Measurements from ENCODE around the gene SKI. TPM values are rescaled to one million over a fixed set of nuclear protein-coding genes. Genes with fewer than 3 reads are reported as not detected.
A peak's percentile ranks its signal among the peaks of the same experiment; 100 is the strongest.

Gene SKI
- total and polyA plus RNA-seq, 9 of the 15 experiments (the other 6 are each of a cell fraction or from before 2014, with no cell fraction given) = 0.10 to 60.5 (median 4.6) TPM

- TF ChIP-seq NCOA2 (IDR thresholded peaks at IDR 0.05; ENCODE audit: partially characterized antibody in 2 of 2) = no peak
- peak; percentile 46 to 56 for TF ChIP-seq MNT (conservative IDR thresholded peaks at IDR 0.05)
- TF ChIP-seq TEAD4 (IDR thresholded peaks at IDR 0.05; ENCODE audit: low read length) = no peak
- no peak for TF ChIP-seq TEAD4 (CRISPR knock-in tag; IDR thresholded peaks at IDR 0.05; ENCODE audit: borderline replicate concordance)
- 0 out of 2 replicates have a peak, but pooled peaks have one; percentile 28 for TF ChIP-seq DPF2 (IDR thresholded peaks at IDR 0.05)
- TF ChIP-seq SUPT5H (IDR thresholded peaks at IDR 0.05) = peak; percentile 53
- no peak for TF ChIP-seq ZNF217 (CRISPR knock-in tag; IDR thresholded peaks at IDR 0.05)
- TF ChIP-seq POLR3A (IDR thresholded peaks at IDR 0.05; ENCODE audit: borderline replicate concordance, extremely low read depth, insufficient read depth, insufficient read length) = no peak
- TF ChIP-seq POLR2H (tag; IDR thresholded peaks at IDR 0.05; ENCODE audit: low read depth) = no peak
- TF ChIP-seq FOXP4 (CRISPR knock-in tag; IDR thresholded peaks at IDR 0.05; ENCODE audit: borderline replicate concordance) = no peak
- no peak for TF ChIP-seq ZMIZ1 (IDR thresholded peaks at IDR 0.05; ENCODE audit: low read depth in 2 of 2, low read length in 2 of 2)
- 0 out of 4 replicates have a peak, but pooled peaks of 1 of the 2 experiments have one; percentile 12 for TF ChIP-seq NRF1 (conservative IDR thresholded peaks at IDR 0.05 in 1 of 2, IDR thresholded peaks at IDR 0.05 in 1 of 2)
- TF ChIP-seq RAD51 (IDR thresholded peaks at IDR 0.05; ENCODE audit: borderline replicate concordance, low read depth) = peak; percentile 44; the same call in 1 of the 2 replicates
- no peak for TF ChIP-seq ZNF311 (CRISPR knock-in tag; IDR thresholded peaks at IDR 0.05)
- no peak for TF ChIP-seq POLR2AphosphoS2 (IDR thresholded peaks at IDR 0.05; ENCODE audit: low read length)
- TF ChIP-seq FOXM1 (IDR thresholded peaks at IDR 0.05; ENCODE audit: low read depth) = no peak
- no peak for TF ChIP-seq FOXM1 (CRISPR knock-in tag; IDR thresholded peaks at IDR 0.05; ENCODE audit: low read depth)
- TF ChIP-seq SMAD4 (CRISPR knock-in tag; conservative IDR thresholded peaks at IDR 0.05) = 0 out of 2 replicates have a peak, but pooled peaks have one; percentile 38
- no peak for TF ChIP-seq CBX5 (IDR thresholded peaks at IDR 0.05; ENCODE audit: borderline replicate concordance, low read depth)
- no peak for TF ChIP-seq U2AF2 (optimal IDR thresholded peaks at IDR 0.05; ENCODE audit: low read depth, low read length)
- no peak for TF ChIP-seq NFIX (CRISPR knock-in tag; IDR thresholded peaks at IDR 0.05; ENCODE audit: low read depth)
Measured at GRCh38 chr1:2204415-2205190, 23.5 kb upstream of the SKI start (continued).

Measured in K562 (cell line).